H9 (cell line): ENCODE measurements around the gene SREBF2. TPM values are rescaled to one million over a fixed set of nuclear protein-coding genes. Genes with fewer than 3 reads are reported as not detected.

ENCODE experiments used
- DNase-seq: peaks from one replicate; pipeline ENCODE4 v3.0.0-alpha.2; 2017
- H2AFZ ChIP-seq: one replicate; pipeline ENCODE4 v1.6.1; 2013; ENCODE audit warnings: mild to moderate bottlenecking, low read length, control low read depth, moderate library complexity
- H2AK5ac ChIP-seq: 2 replicates; pipeline ENCODE4 v1.6.1; 2013; ENCODE audit warnings: low read length, control low read depth, mixed read lengths; ENCODE audit not compliant: insufficient read length
- H2BK120ac ChIP-seq: one replicate; pipeline ENCODE4 v1.6.1; 2013; ENCODE audit warnings: low read depth, mild to moderate bottlenecking, low read length, control low read depth, inconsistent platforms; ENCODE audit not compliant: poor library complexity, severe bottlenecking
- H2BK12ac ChIP-seq: 2 replicates; pipeline ENCODE4 v1.6.1; 2013; ENCODE audit warnings: low read length, control low read depth, mixed read lengths, low read depth; ENCODE audit not compliant: insufficient read length
- H2BK15ac ChIP-seq: 2 replicates; pipeline ENCODE4 v1.6.1; 2013; ENCODE audit warnings: low read depth, low read length, control low read depth
- H2BK20ac ChIP-seq: one replicate; pipeline ENCODE4 v1.6.1; 2013; ENCODE audit warnings: low read depth, mild to moderate bottlenecking, low read length, control low read depth, inconsistent platforms; ENCODE audit not compliant: poor library complexity, severe bottlenecking
- H2BK5ac ChIP-seq: 2 replicates; pipeline ENCODE4 v1.6.1; 2013; ENCODE audit warnings: low read length, control low read depth, mixed read lengths; ENCODE audit not compliant: insufficient read length
- H3K14ac ChIP-seq: 2 replicates; pipeline ENCODE4 v1.6.1; 2013; ENCODE audit warnings: low read length, control low read depth; ENCODE audit not compliant: insufficient read depth
- H3K18ac ChIP-seq: 2 replicates; pipeline ENCODE4 v1.6.1; 2013; ENCODE audit warnings: low read depth, mild to moderate bottlenecking, mixed read lengths, low read length, control low read depth; ENCODE audit not compliant: insufficient read length
- H3K23ac ChIP-seq: 2 replicates; pipeline ENCODE4 v1.6.1; 2013; ENCODE audit warnings: low read length, control low read depth, mixed read lengths, low read depth; ENCODE audit not compliant: insufficient read length
- H3K23me2 ChIP-seq: 2 replicates; pipeline ENCODE4 v1.6.1; 2013; ENCODE audit warnings: low read depth, mild to moderate bottlenecking, mixed read lengths, low read length, control low read depth; ENCODE audit not compliant: insufficient read length, poor library complexity, severe bottlenecking
- H3K27ac ChIP-seq: 2 replicates; pipeline ENCODE4 v1.5.1; 2013; ENCODE audit warnings: low read length, control low read depth, mixed read lengths, low read depth; ENCODE audit not compliant: insufficient read length
- H3K27me3 ChIP-seq: 2 replicates; pipeline ENCODE4 v1.6.1; 2013; ENCODE audit warnings: low read length, control low read depth, inconsistent platforms; ENCODE audit not compliant: insufficient read depth
- H3K4ac ChIP-seq: 2 replicates; pipeline ENCODE4 v1.6.1; 2013; ENCODE audit warnings: low read depth, mild to moderate bottlenecking, control low read depth, inconsistent platforms, low read length, moderate library complexity
- H3K4me1 ChIP-seq: 2 replicates; pipeline ENCODE4 v1.6.1; 2013; ENCODE audit warnings: low read length, control low read depth, inconsistent platforms; ENCODE audit not compliant: insufficient read depth
- H3K4me2 ChIP-seq: 2 replicates; pipeline ENCODE4 v1.6.1; 2013; ENCODE audit warnings: low read length, control low read depth, mixed read lengths; ENCODE audit not compliant: insufficient read length, insufficient read depth
- H3K56ac ChIP-seq: 2 replicates; pipeline ENCODE4 v1.6.1; 2013; ENCODE audit warnings: low read depth, mild to moderate bottlenecking, mixed read lengths, low read length, control low read depth; ENCODE audit not compliant: insufficient read length
- H3K79me1 ChIP-seq: 2 replicates; pipeline ENCODE4 v1.6.1; 2013; ENCODE audit warnings: low read depth, mild to moderate bottlenecking, moderate library complexity, low read length, control low read depth, inconsistent platforms; ENCODE audit not compliant: insufficient read depth, poor library complexity, severe bottlenecking
- H3K79me2 ChIP-seq: 2 replicates; pipeline ENCODE4 v1.6.1; 2013; ENCODE audit warnings: low read length, control low read depth, inconsistent platforms; ENCODE audit not compliant: insufficient read depth
- H3K9ac ChIP-seq: 2 replicates; pipeline ENCODE4 v1.6.1; 2013; ENCODE audit warnings: low read length, control low read depth, mixed read lengths; ENCODE audit not compliant: insufficient read length; ENCODE audit errors: extremely low read depth
- H3K9me3 ChIP-seq: one replicate; pipeline ENCODE4 v1.6.1; 2013; ENCODE audit warnings: low read depth, low read length, inconsistent platforms; ENCODE audit not compliant: control insufficient read depth
- H3T11ph ChIP-seq: one replicate; pipeline ENCODE4 v1.6.1; 2013; ENCODE audit warnings: mild to moderate bottlenecking, low read length, control low read depth, inconsistent platforms
- H4K20me1 ChIP-seq: one replicate; pipeline ENCODE4 v1.6.1; 2013; ENCODE audit not compliant: control insufficient read depth, insufficient read length, insufficient read depth
- H4K5ac ChIP-seq: 2 replicates; pipeline ENCODE4 v1.6.1; 2013; ENCODE audit warnings: low read depth, mild to moderate bottlenecking, mixed read lengths, low read length, control low read depth; ENCODE audit not compliant: insufficient read length
- H4K8ac ChIP-seq: replicated peaks from 2 replicates; pipeline ENCODE4 v1.6.1; 2013; ENCODE audit warnings: low read length, control low read depth, mixed read lengths, low read depth; ENCODE audit not compliant: insufficient read length
- H4K91ac ChIP-seq: 2 replicates; pipeline ENCODE4 v1.6.1; 2013; ENCODE audit warnings: low read depth, mild to moderate bottlenecking, moderate library complexity, mixed read lengths, low read length, control low read depth; ENCODE audit not compliant: insufficient read length
- H3K27ac Mint-ChIP-seq, 3 experiments: 2 replicates in 2 of 3; 3 replicates in 1 of 3; pipeline ENCODE4 v1.8.0; 2020 to 2021; ENCODE audit warnings: mixed read lengths in 3 of 3, mild to moderate bottlenecking in 1 of 3, moderate library complexity in 1 of 3
- H3K27me3 Mint-ChIP-seq: 2 replicates; pipeline ENCODE4 v1.8.0; 2021; ENCODE audit warnings: low read depth, mild to moderate bottlenecking, moderate library complexity, mixed read lengths
- H3K36me3 Mint-ChIP-seq, 3 experiments: 2 replicates in 2 of 3; 3 replicates in 1 of 3; pipeline ENCODE4 v1.8.0; 2020 to 2021; ENCODE audit warnings: low read depth in 3 of 3, mixed read lengths in 3 of 3; ENCODE audit not compliant: insufficient read depth in 1 of 3
- H3K4me1 Mint-ChIP-seq, 2 experiments: 2 replicates each; pipeline ENCODE4 v1.8.0; 2020; ENCODE audit warnings: mixed read lengths in 2 of 2
- H3K4me3 Mint-ChIP-seq, 2 experiments: 2 replicates in 1 of 2; 3 replicates in 1 of 2; pipeline ENCODE4 v1.8.0; 2020 to 2021; ENCODE audit warnings: mild to moderate bottlenecking in 2 of 2, mixed read lengths in 2 of 2, moderate library complexity in 1 of 2
- H3K9me3 Mint-ChIP-seq, 2 experiments: 2 replicates in 1 of 2; 3 replicates in 1 of 2; pipeline ENCODE4 v1.8.0; 2020; ENCODE audit warnings: mild to moderate bottlenecking in 2 of 2, mixed read lengths in 2 of 2, moderate library complexity in 1 of 2
- CTCF ChIP-seq: fragments of 200-600 bp; sonication (generic); conservative IDR thresholded peaks from 3 replicates; pipeline ENCODE4 v1.8.0; 2021; ENCODE audit warnings: antibody characterized with exemption, mild to moderate bottlenecking
- WGBS: extraction: QIAGEN DNeasy Blood & Tissue Kit; methylation state at CpG from one replicate; pipeline ENCODE4 v1.1.7; 2013; ENCODE audit warnings: missing lambda C conversion rate, low lambda C conversion rate, mixed read lengths; ENCODE audit not compliant: insufficient read length; ENCODE audit errors: extremely low coverage; 5-methylcytosine and 5-hydroxymethylcytosine counted together
- total RNA-seq: library from RNA; stranded (reverse); gene quantifications from 2 replicates; pipeline ENCODE4 v1.2.1, GENCODE V29; 2021

The SREBF2 gene
- total RNA-seq, 1 experiment from 2014 or later, result 146 TPM

GRCh38 chr22:41923595-41924276 lies 90.8 kb downstream of the SREBF2 start:
- no peak overlapping the region for H4K91ac ChIP-seq
- H3K9me3 ChIP-seq, result no peaks in the 10 kb centered on the region
- no peak overlapping the region; the same call in 1 of the 2 replicates for H3K14ac ChIP-seq
- peaks cover 10% of the 10 kb centered on the region for H3K23me2 ChIP-seq
- H4K20me1 ChIP-seq, result no peaks in the 10 kb centered on the region
- no peak overlapping the region for H2BK20ac ChIP-seq
- no peak overlapping the region for H2BK5ac ChIP-seq
- H4K8ac ChIP-seq, result no peak overlapping the region
- no peak overlapping the region for H2BK12ac ChIP-seq
- Mint-ChIP-seq H3K36me3 (peaks cover 0 to 4% (median 3%) of the 10 kb centered on the region in 3 experiments; a peak in 4 of 7 replicates), H3K9me3 (no peaks in the 10 kb centered on the region), H3K4me1 (peaks cover 13 to 21% of the 10 kb centered on the region in 2 experiments), H3K27ac (no peak overlapping the region), H3K4me3 (no peak overlapping the region), H3K27me3 (peaks cover 79% of the 10 kb centered on the region)
- no peak overlapping the region for H3K18ac ChIP-seq
- H3K56ac ChIP-seq, result no peak overlapping the region
- H3K79me2 ChIP-seq, result no peaks in the 10 kb centered on the region
- no peak overlapping the region for H3K4me2 ChIP-seq
- H4K5ac ChIP-seq, result no peak overlapping the region
- H3K9ac ChIP-seq, result no peak overlapping the region
- H2AFZ ChIP-seq, result no peak overlapping the region
- no peak overlapping the region for H2AK5ac ChIP-seq
- H3K27me3 ChIP-seq, result peaks cover 11% of the 10 kb centered on the region
- no peak overlapping the region for H2BK120ac ChIP-seq
- no peak overlapping the region for H3T11ph ChIP-seq
- H2BK15ac ChIP-seq, result no peak overlapping the region
- no peak overlapping the region for H3K23ac ChIP-seq
- no peak overlapping the region for H3K27ac ChIP-seq
- no peaks in the 10 kb centered on the region for H3K79me1 ChIP-seq
- TF ChIP-seq CTCF, result no peak
- no peak for DNase-seq
- no CpG with 5 or more reads among the region's 14 CpGs for WGBS
- H3K4ac ChIP-seq, result no peak overlapping the region
- peaks cover 3% of the 10 kb centered on the region; the same call in 1 of the 2 replicates for H3K4me1 ChIP-seq
